Right ventricle myocardium inferior (tissue), 1 donor: ENCODE measurements around the gene ZSWIM7. TPM values are rescaled to one million over a fixed set of nuclear protein-coding genes. Genes with fewer than 3 reads are reported as not detected.
"Not testable (repeated sequence)": the region's sequence is repeated elsewhere in the genome, so short reads cannot be mapped to it uniquely, and the experiment has no call there.

Experiments
- ATAC-seq: fragments of 200-7000 bp; cut with Tn5 transposase; one replicate; pipeline ENCODE4 v1.9.1; 2020; ENCODE audit warnings: mild to moderate bottlenecking, moderate library complexity
- DNase-seq: peaks from one replicate; pipeline ENCODE4 v3.0.0; 2021; ENCODE audit errors: missing footprints
- intact Hi-C: fragments of 100-400 bp; cut with DNase I; formaldehyde crosslinking; loops from one replicate; pipeline ENCODE4 v1.11.0; 2022
- total RNA-seq: library from RNA; stranded (reverse); fragmentation: NEBNext Ultra II Directional; extraction: Animal tissue kit (Norgen Biotek cat#: 25700); gene quantifications from one replicate; pipeline ENCODE4 v1.2.1, GENCODE V29; 2021
- donor health status: DM: no; HTN: yes; CAD: no; lungs with severe emphysema.

ZSWIM7 gene
- total RNA-seq, 1 donor from 2014 or later = 24.8 TPM

DNA sequence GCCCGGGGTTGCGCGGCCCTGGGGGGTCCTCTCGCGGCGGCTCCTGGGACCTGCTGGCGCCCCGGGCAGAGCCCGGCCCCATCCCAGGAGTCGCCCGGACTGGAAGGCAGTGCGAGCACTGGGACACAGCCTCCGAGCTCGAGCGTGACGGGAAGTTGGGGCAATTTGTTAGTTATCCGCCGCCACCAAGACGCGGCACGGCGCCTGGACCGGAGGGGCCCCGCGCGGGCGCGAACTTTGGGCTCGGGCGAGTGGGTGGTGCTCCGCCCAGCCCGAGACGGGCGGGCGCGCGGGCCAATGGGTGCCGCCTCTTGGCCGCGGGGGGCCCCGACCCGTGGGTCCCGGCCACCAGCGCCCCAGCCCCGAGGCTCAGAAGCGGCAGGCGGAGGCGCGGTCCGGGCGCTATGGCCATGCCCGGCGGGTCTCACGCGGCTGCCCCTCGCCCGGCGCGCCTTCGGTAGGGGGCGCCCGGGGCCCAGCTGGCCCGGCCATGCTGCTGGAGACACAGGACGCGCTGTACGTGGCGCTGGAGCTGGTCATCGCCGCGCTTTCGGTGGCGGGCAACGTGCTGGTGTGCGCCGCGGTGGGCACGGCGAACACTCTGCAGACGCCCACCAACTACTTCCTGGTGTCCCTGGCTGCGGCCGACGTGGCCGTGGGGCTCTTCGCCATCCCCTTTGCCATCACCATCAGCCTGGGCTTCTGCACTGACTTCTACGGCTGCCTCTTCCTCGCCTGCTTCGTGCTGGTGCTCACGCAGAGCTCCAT is 54.6 kb downstream of the ZSWIM7 start, which contains the start of gene ADORA2B:
Gene ADORA2B, plus strand, starts transcription at position 372 of the 768 bp plus-strand sequence. Its CDS starts 119 bp downstream, at position 491.
- ATAC-seq (peak; percentile 77), DNase-seq (peak; percentile 87)
- intact Hi-C loops = loop anchor here (10.0 kb wide), 1 partner anchor 50 kb away; the partner anchor contains the start of genes TTC19 and ZSWIM7

DNA sequence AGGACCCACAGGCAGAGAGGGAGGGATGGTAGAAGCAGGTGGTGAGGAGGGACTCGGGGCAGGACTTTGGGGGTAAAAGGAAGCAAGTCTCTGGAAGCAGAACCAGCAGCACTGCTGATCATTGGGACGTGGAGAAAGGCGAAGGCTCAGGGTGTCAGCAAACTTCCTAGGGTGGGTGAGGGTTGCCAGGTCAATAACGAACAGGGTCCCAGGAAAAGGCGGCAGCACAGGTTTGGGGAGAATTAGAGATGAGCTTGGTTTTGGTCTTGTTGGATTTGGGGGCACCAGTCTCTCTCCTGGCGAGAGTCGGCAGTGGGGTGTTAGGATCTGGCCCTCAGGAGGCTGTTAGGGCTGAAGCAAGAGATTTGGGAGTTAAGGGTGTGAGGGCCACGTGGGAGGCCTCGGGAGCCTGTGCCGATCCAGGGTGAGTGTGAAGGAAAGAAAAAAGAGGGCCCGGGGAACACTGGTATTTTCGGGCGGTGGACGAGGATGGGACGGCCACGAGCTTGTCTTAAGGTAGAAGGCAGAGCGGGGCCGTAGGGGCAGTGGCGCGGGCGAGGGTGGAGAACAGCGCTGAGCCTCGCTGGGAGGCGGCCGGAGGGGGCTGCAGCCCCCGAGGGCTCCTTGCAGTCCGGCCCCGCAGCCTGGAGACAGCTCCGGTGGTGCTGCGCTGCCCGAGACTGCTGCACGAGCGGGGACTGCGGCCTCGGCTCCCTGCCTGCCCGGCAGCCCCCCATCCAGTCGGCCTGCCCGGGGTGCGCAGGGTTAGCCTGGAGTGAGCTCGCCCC is 55.3 kb downstream of the ZSWIM7 start:
- intact Hi-C loops = loop anchor here (10.0 kb wide), 1 partner anchor 51 kb away; the partner anchor contains the start of genes TTC19 and ZSWIM7
- DNase-seq = no peak
- ATAC-seq = no peak

DNA sequence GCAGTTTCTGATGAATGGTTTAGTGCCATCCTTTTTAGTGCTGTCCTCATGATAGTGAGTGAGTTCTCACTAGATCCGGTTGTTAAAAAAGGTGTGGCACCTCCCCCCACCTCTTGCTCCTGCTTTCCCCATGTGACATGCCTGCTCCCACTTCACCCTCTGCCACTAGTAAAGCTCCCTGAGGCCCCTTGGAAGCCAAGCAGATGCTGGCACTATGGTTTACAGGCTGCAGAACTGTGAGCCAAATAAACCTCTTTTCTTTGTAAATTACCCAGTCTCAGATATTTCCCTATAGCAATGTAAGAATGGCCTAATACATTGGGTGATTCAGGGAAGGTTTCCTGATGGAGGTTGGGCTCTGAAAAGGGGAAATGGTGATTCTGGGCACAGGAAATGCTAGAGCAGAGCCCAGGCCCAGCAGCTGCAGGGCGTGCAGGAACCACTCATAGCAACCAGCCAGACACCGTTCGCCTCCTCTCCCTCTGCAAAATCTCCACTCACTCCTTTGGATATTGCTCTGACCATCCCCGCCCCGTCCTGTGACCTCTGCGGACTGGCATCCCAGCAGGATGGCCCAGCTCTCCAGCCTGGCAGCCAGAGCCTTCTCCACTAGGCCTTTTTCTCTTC is 57.2 kb downstream of the ZSWIM7 start:
- no peak for DNase-seq
- no peak for ATAC-seq
- intact Hi-C loops = loop anchor here (10.0 kb wide), 1 partner anchor 52 kb away; the partner anchor contains the start of genes TTC19 and ZSWIM7

DNA sequence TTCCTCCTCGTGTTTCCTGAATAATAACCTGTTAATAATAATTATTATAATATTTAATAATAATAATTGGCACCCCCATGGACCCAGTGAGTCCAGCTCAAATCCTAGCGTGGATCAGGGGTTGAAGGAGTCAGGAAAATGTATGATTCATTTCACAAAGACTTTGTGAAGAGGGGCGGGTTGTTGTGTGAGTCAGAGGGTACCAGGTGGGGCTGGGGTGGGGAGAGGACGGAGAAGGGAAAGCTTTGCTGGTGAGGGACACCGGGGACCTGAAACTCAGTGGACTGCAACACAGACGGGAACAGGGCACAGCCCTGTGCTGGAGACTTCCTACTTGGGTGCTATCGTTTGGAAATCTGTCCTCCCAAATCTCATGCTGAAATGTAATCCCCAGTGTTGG is 57.7 kb downstream of the ZSWIM7 start:
- no peak for ATAC-seq
- intact Hi-C loops = loop anchor here (10.0 kb wide), 1 partner anchor 53 kb away; the partner anchor contains the start of genes TTC19 and ZSWIM7
- no peak for DNase-seq

DNA sequence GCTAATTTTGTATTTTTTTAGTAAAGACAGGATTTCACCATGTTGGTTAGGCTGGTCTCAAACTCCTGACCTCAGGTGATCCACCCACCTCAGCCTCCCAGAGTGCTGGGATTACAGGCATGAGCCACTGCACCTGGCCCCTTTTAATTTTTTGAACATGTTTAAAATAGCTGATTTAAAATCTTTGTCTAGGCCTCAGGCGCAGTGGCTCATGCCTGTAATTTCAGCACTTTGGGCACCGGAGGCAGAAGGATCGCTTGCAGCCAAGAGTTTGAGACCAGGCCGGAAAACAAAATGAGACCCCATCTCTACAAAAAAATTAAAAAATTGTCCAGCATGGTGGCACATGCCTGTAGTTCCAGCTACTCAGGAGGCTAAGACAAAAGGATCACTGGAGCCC is 63.0 kb downstream of the ZSWIM7 start:
- intact Hi-C loops = not testable (repeated sequence)

DNA sequence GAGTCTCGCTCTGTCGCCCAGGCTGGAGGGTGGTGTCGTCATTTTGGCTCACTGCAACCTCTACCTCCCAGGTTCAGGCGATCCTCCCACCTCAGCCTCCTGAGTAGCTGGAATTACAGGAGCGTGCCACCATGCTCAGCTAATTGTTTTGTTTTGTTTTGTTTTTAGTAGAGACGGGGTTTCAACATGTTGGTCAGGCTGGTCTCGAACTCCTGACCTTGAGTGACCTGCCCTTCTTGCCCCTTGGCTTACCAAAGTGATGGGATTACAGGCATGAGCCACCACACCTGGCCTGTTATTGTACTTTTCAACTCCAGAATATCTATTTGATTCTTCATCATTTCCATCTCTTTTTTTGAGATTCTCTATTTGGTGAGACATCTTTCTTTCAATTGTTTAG is 63.6 kb downstream of the ZSWIM7 start:
- intact Hi-C loops = no loop called here
- DNase-seq (no peak), ATAC-seq (no peak)

More for the DNA sequence above, 63.0 kb downstream of the ZSWIM7 start:
- not testable (repeated sequence) for ATAC-seq, DNase-seq

DNA sequence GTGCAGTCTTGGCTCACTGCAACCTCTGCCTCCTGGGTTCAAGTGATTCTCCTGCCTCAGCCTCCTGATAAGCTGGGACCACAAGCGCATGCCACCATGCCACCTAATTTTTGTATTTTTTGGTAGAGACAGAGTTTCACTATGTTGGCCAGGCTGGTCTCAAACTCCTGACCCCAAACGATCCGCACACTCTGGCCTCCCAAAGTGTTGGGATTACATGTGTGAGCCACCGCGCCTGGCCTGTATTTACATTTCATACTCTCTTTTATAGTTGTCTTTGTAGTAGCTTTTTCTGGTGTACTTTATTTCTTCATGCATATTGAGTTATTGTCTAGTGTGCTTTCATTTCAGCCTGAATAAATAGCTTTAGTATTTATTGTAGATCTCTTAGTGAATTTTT is 64.6 kb downstream of the ZSWIM7 start:
- intact Hi-C loops = no loop called here
- ATAC-seq (no peak), DNase-seq (no peak)

DNA sequence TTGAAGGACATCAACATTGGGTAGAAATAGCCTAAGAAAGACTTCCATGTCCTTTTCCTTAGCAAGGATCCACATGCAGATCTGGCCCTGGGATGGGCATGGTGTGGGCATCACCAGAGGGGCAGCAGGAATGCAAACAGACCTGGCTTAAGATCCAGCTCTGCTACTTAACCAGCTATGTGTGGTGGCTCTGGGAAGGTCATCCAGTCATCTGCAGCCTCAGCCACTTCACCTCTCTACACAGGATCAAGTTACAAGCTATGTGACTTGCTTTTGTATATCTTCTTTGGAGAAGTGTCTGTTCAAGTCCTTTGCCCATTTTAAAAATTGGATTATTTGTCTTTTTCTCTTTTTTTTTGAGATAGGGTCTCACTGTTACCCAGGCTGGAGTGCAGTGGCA is 68.1 kb downstream of the ZSWIM7 start:
- ATAC-seq = no peak
- intact Hi-C loops = no loop called here
- DNase-seq = no peak

DNA sequence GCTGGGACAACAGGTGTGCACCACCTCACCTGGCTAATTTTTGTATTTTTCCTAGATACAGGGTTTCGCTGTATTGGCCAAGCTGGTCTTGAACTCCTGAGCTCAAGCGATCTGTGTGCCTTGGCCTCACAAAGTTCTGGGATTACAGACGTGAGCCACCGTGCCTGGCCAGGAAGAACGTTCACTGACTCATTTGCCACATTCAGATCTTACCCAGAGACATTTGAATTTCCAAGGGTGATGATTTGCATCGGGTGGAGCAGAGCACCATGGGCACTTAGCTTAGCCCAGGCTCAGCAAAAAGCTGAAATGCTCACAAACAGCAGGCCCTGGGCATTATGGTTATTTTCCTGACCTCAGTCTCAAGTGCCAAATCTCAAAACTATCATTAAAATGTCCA is 69.1 kb downstream of the ZSWIM7 start:
- ATAC-seq = no peak
- intact Hi-C loops = no loop called here
- DNase-seq = no peak

DNA sequence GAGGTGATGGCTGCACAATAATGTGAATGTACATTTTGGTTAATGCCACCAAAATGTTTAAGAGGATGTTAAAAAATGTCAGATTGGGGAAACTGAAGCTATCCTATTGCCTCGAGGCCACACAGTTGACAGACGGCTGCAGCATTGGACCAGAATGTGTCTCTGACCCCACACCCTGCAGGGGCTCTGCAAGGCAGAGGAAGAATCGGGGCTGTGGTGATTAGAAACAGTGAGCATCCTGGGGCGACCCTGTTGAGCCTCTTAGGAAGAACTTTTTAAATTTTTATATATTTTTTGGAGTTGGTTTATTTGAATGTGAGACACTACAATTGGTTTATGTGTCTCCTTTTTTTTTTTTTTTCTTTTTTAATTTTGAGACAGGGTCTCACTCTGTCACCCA is 69.6 kb downstream of the ZSWIM7 start:
- DNase-seq (no peak), ATAC-seq (no peak)
- intact Hi-C loops = no loop called here

DNA sequence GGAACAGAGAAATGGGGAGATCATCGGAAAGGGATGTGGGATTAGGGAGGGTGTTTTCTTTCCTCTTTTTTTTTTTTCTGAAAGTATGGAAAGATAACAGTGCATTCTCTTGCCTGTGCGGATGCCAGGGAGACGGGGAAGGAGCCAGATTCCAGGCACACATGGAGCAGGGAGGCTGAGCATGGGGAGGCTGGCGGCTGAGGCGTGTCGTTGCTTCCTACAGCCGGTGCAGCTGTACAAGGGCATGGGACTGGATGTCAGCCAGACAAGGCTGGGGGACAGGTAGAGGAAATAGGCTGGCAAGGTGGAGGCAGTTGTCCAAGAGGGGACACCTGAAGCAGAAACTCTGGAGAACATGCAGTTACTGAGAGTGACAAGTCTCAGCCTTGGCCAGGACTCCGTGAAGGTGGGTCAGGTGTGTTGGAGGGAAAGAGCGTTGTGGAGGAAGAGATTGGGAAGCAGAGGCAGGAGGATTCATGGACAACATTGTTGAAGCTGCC is 71.2 kb downstream of the ZSWIM7 start:
- intact Hi-C loops = no loop called here
- DNase-seq (no peak), ATAC-seq (peak; percentile 13)

Other genes with a start within 250 kb of the ZSWIM7 start
- 0.43 TPM for gene ADORA2B, start 54.6 kb downstream of the ZSWIM7 start, total RNA-seq
- 18.9 TPM for gene TTC19, start 120 bp upstream of the ZSWIM7 start, total RNA-seq
- gene NCOR1, start 215.8 kb upstream of the ZSWIM7 start, total RNA-seq = 60.7 TPM
- gene PIGL, start 217.5 kb upstream of the ZSWIM7 start, total RNA-seq = 5.4 TPM